Neuronal stem cell (in vitro differentiated cells): ENCODE results near the gene LMTK3.

ENCODE experiments used
- DNase-seq: peaks from one replicate; pipeline ENCODE4 v3.0.0-alpha.2; 2013; ENCODE audit warnings: low spot score
- H2AFZ ChIP-seq: one replicate; pipeline ENCODE4 v1.6.1; 2013; ENCODE audit warnings: mild to moderate bottlenecking, low read length, inconsistent platforms
- H2AK5ac ChIP-seq: 2 replicates; pipeline ENCODE4 v1.6.1; 2013; ENCODE audit warnings: low read depth, mild to moderate bottlenecking, inconsistent platforms, low read length, moderate library complexity, mixed read lengths
- H2BK120ac ChIP-seq: 2 replicates; pipeline ENCODE4 v1.6.1; 2013; ENCODE audit warnings: low read depth, mild to moderate bottlenecking, inconsistent platforms, low read length, moderate library complexity, mixed read lengths
- H2BK12ac ChIP-seq: one replicate; pipeline ENCODE4 v1.6.1; 2013; ENCODE audit warnings: low read length, inconsistent platforms
- H2BK15ac ChIP-seq: 2 replicates; pipeline ENCODE4 v1.6.1; 2013; ENCODE audit warnings: mild to moderate bottlenecking, low read length, inconsistent platforms, mixed read lengths
- H2BK5ac ChIP-seq: one replicate; pipeline ENCODE4 v1.6.1; 2013; ENCODE audit warnings: inconsistent platforms, mild to moderate bottlenecking, low read length, moderate library complexity
- H3K14ac ChIP-seq: one replicate; pipeline ENCODE4 v1.6.1; 2013; ENCODE audit warnings: low read length, inconsistent platforms
- H3K18ac ChIP-seq: 2 replicates; pipeline ENCODE4 v1.6.1; 2013; ENCODE audit warnings: low read length, inconsistent platforms
- H3K23ac ChIP-seq: 2 replicates; pipeline ENCODE4 v1.6.1; 2013; ENCODE audit warnings: low read depth, mild to moderate bottlenecking, mixed read lengths, low read length, inconsistent platforms; ENCODE audit not compliant: poor library complexity
- H3K27ac ChIP-seq: replicated peaks from 3 replicates; pipeline ENCODE4 v1.5.1; 2013; ENCODE audit warnings: low read length, inconsistent platforms
- H3K27me3 ChIP-seq, 3 experiments: 2 replicates each; pipeline ENCODE4 v1.6.1; 2013; ENCODE audit warnings: low read length in 3 of 3, mild to moderate bottlenecking in 2 of 3, inconsistent platforms in 1 of 3, low read depth in 1 of 3, mixed read lengths in 1 of 3, moderate library complexity in 1 of 3; ENCODE audit not compliant: control insufficient read depth in 3 of 3, insufficient read depth in 3 of 3
- H3K36me3 ChIP-seq, 2 donors: replicated peaks in 1 of 2; 2 replicates each; pipeline ENCODE4 v1.6.1; 2013; ENCODE audit warnings: low read length in 2 of 2; ENCODE audit not compliant: control insufficient read depth in 2 of 2, insufficient read depth in 2 of 2
- H3K4ac ChIP-seq: 2 replicates; pipeline ENCODE4 v1.6.1; 2013; ENCODE audit warnings: inconsistent platforms, mild to moderate bottlenecking, low read length, moderate library complexity
- H3K4me1 ChIP-seq, 2 donors: 1 replicate in 1 of 2; 2 replicates in 1 of 2; pipeline ENCODE4 v1.6.1; 2013; ENCODE audit warnings: low read length in 2 of 2, low read depth in 1 of 2; ENCODE audit not compliant: control insufficient read depth in 2 of 2, insufficient read depth in 1 of 2
- H3K4me2 ChIP-seq: one replicate; pipeline ENCODE4 v1.6.1; 2013; ENCODE audit warnings: mild to moderate bottlenecking, low read length, inconsistent platforms; ENCODE audit not compliant: insufficient read depth, poor library complexity, severe bottlenecking
- H3K4me3 ChIP-seq, 2 donors: 2 replicates each; pipeline ENCODE4 v1.5.1; 2013; ENCODE audit warnings: low read length in 2 of 2, mild to moderate bottlenecking in 2 of 2, inconsistent platforms in 1 of 2, moderate library complexity in 1 of 2
- H3K79me1 ChIP-seq: one replicate; pipeline ENCODE4 v1.6.1; 2013; ENCODE audit warnings: low read depth, mild to moderate bottlenecking, inconsistent platforms, low read length, moderate library complexity
- H3K9ac ChIP-seq: one replicate; pipeline ENCODE4 v1.6.1; 2013; ENCODE audit warnings: mild to moderate bottlenecking, low read depth, low read length, inconsistent platforms; ENCODE audit not compliant: poor library complexity
- H3K9me3 ChIP-seq, 2 donors: replicated peaks in 1 of 2; 2 replicates each; pipeline versions ENCODE3 to v1.6.1; 2013; ENCODE audit warnings: low read length in 2 of 2, mild to moderate bottlenecking in 2 of 2, inconsistent platforms in 1 of 2, low read depth in 1 of 2, mixed read lengths in 1 of 2, moderate library complexity in 1 of 2; ENCODE audit not compliant: control insufficient read depth in 2 of 2, insufficient read depth in 1 of 2
- H4K8ac ChIP-seq: one replicate; pipeline ENCODE4 v1.6.1; 2013; ENCODE audit warnings: low read depth, mild to moderate bottlenecking, inconsistent platforms, low read length, moderate library complexity
- H4K91ac ChIP-seq: one replicate; pipeline ENCODE4 v1.6.1; 2013; ENCODE audit warnings: low read length, low read depth, mild to moderate bottlenecking, inconsistent platforms; ENCODE audit not compliant: poor library complexity
- WGBS, 2 donors: extraction: QIAGEN DNeasy Blood & Tissue Kit; methylation state at CpG; one replicate each; pipeline ENCODE4 v1.1.7; 2013; ENCODE audit warnings: missing lambda C conversion rate in 2 of 2, mixed read lengths in 1 of 2; ENCODE audit not compliant: insufficient read length in 2 of 2, insufficient replicate concordance in 1 of 2; ENCODE audit errors: extremely low coverage in 2 of 2; 5-methylcytosine and 5-hydroxymethylcytosine counted together

The LMTK3 gene

GRCh38 chr19:48501494-48502349 is 9.9 kb downstream of the LMTK3 start:
- no CpG with 5 or more reads among the region's 20 CpGs for WGBS, 2 donors
- H4K91ac ChIP-seq: peak overlapping the region; percentile 95
- peak; percentile 96 for DNase-seq
- H3K4me3 ChIP-seq: peak overlapping the region in 1 of 2 donors; percentile 72
- peak overlapping the region; percentile 99 for H2AK5ac ChIP-seq
- peak overlapping the region; percentile 98 for H2BK12ac ChIP-seq
- no peaks in the 10 kb centered on the region for H3K79me1 ChIP-seq
- peak overlapping the region; percentile 71 for H2BK15ac ChIP-seq
- H3K4ac ChIP-seq: no peak overlapping the region
- H2BK120ac ChIP-seq: no peak overlapping the region
- peak overlapping the region; percentile 49 for H2AFZ ChIP-seq
- H3K4me1 ChIP-seq: peaks cover 0 to 12% of the 10 kb centered on the region in 2 donors
- peak overlapping the region; percentile 99 for H3K14ac ChIP-seq
- no peak overlapping the region for H2BK5ac ChIP-seq
- H3K23ac ChIP-seq: peak overlapping the region; percentile 92
- H3K4me2 ChIP-seq: peak overlapping the region; percentile 79
- H3K18ac ChIP-seq: peak overlapping the region; percentile 95
- no peak overlapping the region for H4K8ac ChIP-seq
- H3K27ac ChIP-seq: peak overlapping the region; percentile 69
- peaks cover 0 to 1% of the 10 kb centered on the region in 2 donors for H3K9me3 ChIP-seq
- H3K9ac ChIP-seq: peak overlapping the region; percentile 72
- H3K36me3 ChIP-seq: no peaks in the 10 kb centered on the region
- H3K27me3 ChIP-seq: peaks cover 0 to 38% (median 0%) of the 10 kb centered on the region in 3 experiments

- peaks cover 0 to 39% (median 0%) of the 10 kb centered on the region in 3 experiments for H3K27me3 ChIP-seq
- DNase-seq: no peak
- peaks cover 0 to 1% of the 10 kb centered on the region in 2 donors for H3K9me3 ChIP-seq
- no peak overlapping the region for H2AFZ ChIP-seq
- peak overlapping the region; percentile 69 for H3K27ac ChIP-seq
- H3K14ac ChIP-seq: peak overlapping the region; percentile 99
- H4K8ac ChIP-seq: no peak overlapping the region
- H3K9ac ChIP-seq: peak overlapping the region; percentile 72
- no peaks in the 10 kb centered on the region for H3K36me3 ChIP-seq
- H3K4ac ChIP-seq: no peak overlapping the region
- H2BK12ac ChIP-seq: peak overlapping the region; percentile 98
- no CpG with 5 or more reads among the region's 32 CpGs for WGBS, 2 donors
- peak overlapping the region; percentile 99 for H2AK5ac ChIP-seq
- peaks cover 0 to 12% of the 10 kb centered on the region in 2 donors for H3K4me1 ChIP-seq
- H2BK120ac ChIP-seq: no peak overlapping the region
- H3K18ac ChIP-seq: peak overlapping the region; percentile 95
- H3K79me1 ChIP-seq: no peaks in the 10 kb centered on the region
- H2BK15ac ChIP-seq: peak overlapping the region; percentile 71
- peak overlapping the region; percentile 92 for H3K23ac ChIP-seq
- peak overlapping the region; percentile 95 for H4K91ac ChIP-seq
- peak overlapping the region; percentile 9 for H2BK5ac ChIP-seq
- peak overlapping the region in 1 of 2 donors; percentile 72 for H3K4me3 ChIP-seq
- H3K4me2 ChIP-seq: peak overlapping the region; percentile 79
Measured at GRCh38 chr19:48500830-48501493, 10.7 kb downstream of the LMTK3 start.

GRCh38 chr19:48499316-48500090 is 12.1 kb downstream of the LMTK3 start:
- WGBS, 2 donors: no CpG with 5 or more reads among the region's 44 CpGs
- no peak overlapping the region for H2AK5ac ChIP-seq

More at GRCh38 chr19:48499316-48500090, 12.1 kb downstream of the LMTK3 start:
- no peak overlapping the region for H4K8ac ChIP-seq
- H3K4ac ChIP-seq: no peak overlapping the region
- H3K14ac ChIP-seq: no peak overlapping the region
- no peak overlapping the region for H2BK15ac ChIP-seq
- H2BK12ac ChIP-seq: no peak overlapping the region
- H2AFZ ChIP-seq: no peak overlapping the region
- DNase-seq: no peak
- H3K36me3 ChIP-seq: no peaks in the 10 kb centered on the region
- H3K9ac ChIP-seq: no peak overlapping the region
- peaks cover 2 to 13% of the 10 kb centered on the region in 2 donors for H3K4me1 ChIP-seq
- H3K79me1 ChIP-seq: no peaks in the 10 kb centered on the region
- no peak overlapping the region for H3K4me2 ChIP-seq
- peaks cover 0 to 1% of the 10 kb centered on the region in 2 donors for H3K9me3 ChIP-seq
- H2BK5ac ChIP-seq: no peak overlapping the region
- H3K27me3 ChIP-seq: peaks cover 0 to 48% (median 3%) of the 10 kb centered on the region in 3 experiments
- no peak overlapping the region for H2BK120ac ChIP-seq
- H3K23ac ChIP-seq: no peak overlapping the region
- H3K4me3 ChIP-seq: no peak overlapping the region
- H3K27ac ChIP-seq: no peak overlapping the region
- H3K18ac ChIP-seq: no peak overlapping the region
- no peak overlapping the region for H4K91ac ChIP-seq
